H1 (cell line): Measurements from ENCODE around the gene MT1H. TPM values are rescaled to one million over a fixed set of nuclear protein-coding genes. Genes with fewer than 3 reads are reported as not detected.

Source experiments
- CTCF ChIA-PET: fragments of 300-600 bp; sonication (Branson Sonifier 250); formaldehyde crosslinking; loops from one replicate; lab custom pipeline; 2021; ENCODE audit not compliant: partially characterized antibody; lab: Charles Lee
- POLR2A ChIA-PET: fragments of 300-600 bp; sonication (Branson Sonifier 250); formaldehyde crosslinking; loops from one replicate; lab custom pipeline; 2021; ENCODE audit warnings: inconsistent platforms; ENCODE audit not compliant: partially characterized antibody; lab: Charles Lee
- DNase-seq, 2 experiments: peaks; one replicate each; pipeline versions ENCODE4 v3.0.0 to v3.0.0-alpha.2; 2010 to 2022; ENCODE audit warnings: low spot score in 2 of 2, low read depth in 1 of 2, mixed read lengths in 1 of 2
- FAIRE-seq: peaks from 2 replicates; lab custom pipeline; 2011; peaks lifted over from hg19 to GRCh38; lab: Jason Lieb, UNC
- H2AFZ ChIP-seq: 2 replicates; pipeline ENCODE4 v1.8.1; 2012; ENCODE audit warnings: low read length, inconsistent platforms
- H2AK5ac ChIP-seq: 2 replicates; pipeline ENCODE4 v1.6.1; 2013; ENCODE audit warnings: low read depth, low read length
- H2BK120ac ChIP-seq: replicated peaks from 2 replicates; pipeline ENCODE3; 2013; ENCODE audit warnings: low read depth, low read length, inconsistent platforms
- H2BK12ac ChIP-seq: 2 replicates; pipeline ENCODE4 v1.6.1; 2013; ENCODE audit warnings: low read depth, low read length
- H2BK15ac ChIP-seq: 2 replicates; pipeline ENCODE4 v1.6.1; 2013; ENCODE audit warnings: low read length
- H2BK20ac ChIP-seq: 2 replicates; pipeline ENCODE4 v1.6.1; 2013; ENCODE audit warnings: low read length
- H2BK5ac ChIP-seq: 2 replicates; pipeline ENCODE4 v1.6.1; 2013; ENCODE audit warnings: low read depth, low read length
- H3K14ac ChIP-seq: 2 replicates; pipeline ENCODE4 v1.6.1; 2013; ENCODE audit warnings: inconsistent platforms; ENCODE audit not compliant: insufficient read length
- H3K18ac ChIP-seq: 2 replicates; pipeline ENCODE4 v1.6.1; 2013; ENCODE audit warnings: low read length; ENCODE audit errors: extremely low read depth
- H3K23ac ChIP-seq: 2 replicates; pipeline ENCODE4 v1.6.1; 2013; ENCODE audit warnings: inconsistent platforms; ENCODE audit not compliant: insufficient read length
- H3K23me2 ChIP-seq: 2 replicates; pipeline ENCODE4 v1.6.1; 2013; ENCODE audit warnings: low read depth, low read length
- H3K27ac ChIP-seq: 2 replicates; pipeline ENCODE4 v1.6.1; 2011; ENCODE audit warnings: low read depth, low read length, inconsistent platforms
- H3K27me3 ChIP-seq, 4 experiments: replicated peaks in 1 of 4; 1 replicate in 1 of 4; 2 replicates in 3 of 4; pipeline versions ENCODE4 v1.6.1 to v1.8.1; 2011 to 2013; ENCODE audit warnings: low read length in 3 of 4, mild to moderate bottlenecking in 3 of 4, inconsistent platforms in 2 of 4, mixed read lengths in 2 of 4, moderate library complexity in 1 of 4; ENCODE audit not compliant: control insufficient read depth in 3 of 4, insufficient read depth in 3 of 4; ENCODE audit errors: extremely low read depth in 1 of 4
- H3K36me3 ChIP-seq, 4 experiments: 2 replicates each; pipeline versions ENCODE4 v1.6.1 to v1.8.1; 2011 to 2013; ENCODE audit warnings: mild to moderate bottlenecking in 4 of 4, low read length in 3 of 4, moderate library complexity in 2 of 4, control low read depth in 1 of 4, inconsistent platforms in 1 of 4; ENCODE audit not compliant: insufficient read depth in 4 of 4, control insufficient read depth in 2 of 4
- H3K4ac ChIP-seq: replicated peaks from 2 replicates; pipeline ENCODE3; 2013; ENCODE audit warnings: low read length, low read depth, mixed read lengths, inconsistent platforms; ENCODE audit not compliant: insufficient read length
- H3K4me1 ChIP-seq, 4 experiments: replicated peaks in 1 of 4; 1 replicate in 1 of 4; 2 replicates in 3 of 4; pipeline versions ENCODE4 v1.6.1 to v1.8.1; 2011 to 2013; ENCODE audit warnings: low read length in 3 of 4, inconsistent platforms in 2 of 4, mixed read lengths in 1 of 4; ENCODE audit not compliant: insufficient read depth in 4 of 4, control insufficient read depth in 3 of 4
- H3K4me2 ChIP-seq, 2 experiments: 2 replicates each; pipeline versions ENCODE4 v1.6.1 to v1.8.1; 2011 to 2013; ENCODE audit warnings: low read depth in 2 of 2, low read length in 2 of 2, control low read depth in 1 of 2, inconsistent platforms in 1 of 2, mild to moderate bottlenecking in 1 of 2; ENCODE audit not compliant: insufficient read depth in 1 of 2
- H3K4me3 ChIP-seq, 4 experiments: fragments of 200-600, 300-600 bp in 1 of 4; sonication (generic), shearing (Covaris generic), sonication (Bioruptor Twin) in 1 of 4; 2 replicates each; pipeline versions ENCODE4 v1.5.1 to v1.8.1; 2011 to 2016; ENCODE audit warnings: low read length in 4 of 4, low read depth in 3 of 4, control low read depth in 2 of 4, inconsistent platforms in 2 of 4, mild to moderate bottlenecking in 2 of 4, mixed read lengths in 1 of 4, moderate library complexity in 1 of 4; ENCODE audit not compliant: insufficient read depth in 2 of 4; ENCODE audit errors: extremely low read depth in 1 of 4
- H3K56ac ChIP-seq: replicated peaks from 2 replicates; pipeline ENCODE3; 2013; ENCODE audit warnings: low read depth, mild to moderate bottlenecking, mixed read lengths, low read length, inconsistent platforms; ENCODE audit not compliant: insufficient read length
- H3K79me1 ChIP-seq: 2 replicates; pipeline ENCODE4 v1.6.1; 2013; ENCODE audit warnings: low read depth, low read length, control low read depth
- H3K79me2 ChIP-seq, 2 experiments: 2 replicates each; pipeline versions ENCODE4 v1.6.1 to v1.8.1; 2012 to 2013; ENCODE audit warnings: low read length in 2 of 2, mild to moderate bottlenecking in 2 of 2, inconsistent platforms in 1 of 2; ENCODE audit not compliant: insufficient read depth in 2 of 2, control insufficient read depth in 1 of 2
- H3K9ac ChIP-seq, 4 experiments: replicated peaks in 1 of 4; 1 replicate in 1 of 4; 2 replicates in 3 of 4; pipeline versions ENCODE4 v1.6.1 to v1.8.1; 2011 to 2013; ENCODE audit warnings: low read depth in 3 of 4, low read length in 3 of 4, control low read depth in 2 of 4, mild to moderate bottlenecking in 2 of 4, moderate library complexity in 2 of 4, inconsistent platforms in 1 of 4; ENCODE audit errors: extremely low read depth in 1 of 4
- H3K9me3 ChIP-seq, 2 experiments: 2 replicates each; pipeline versions ENCODE4 v1.6.1 to v1.8.1; 2012 to 2013; ENCODE audit warnings: mild to moderate bottlenecking in 2 of 2, moderate library complexity in 2 of 2, control low read depth in 1 of 2, inconsistent platforms in 1 of 2, low read depth in 1 of 2, low read length in 1 of 2, mixed read lengths in 1 of 2; ENCODE audit not compliant: insufficient read depth in 2 of 2
- H4K20me1 ChIP-seq, 2 experiments: replicated peaks in 1 of 2; 2 replicates each; pipeline versions ENCODE3 to v1.8.1; 2011 to 2013; ENCODE audit warnings: inconsistent platforms in 2 of 2, low read length in 2 of 2, mild to moderate bottlenecking in 1 of 2; ENCODE audit not compliant: insufficient read depth in 2 of 2, control insufficient read depth in 1 of 2
- H4K5ac ChIP-seq: 2 replicates; pipeline ENCODE4 v1.6.1; 2013; ENCODE audit warnings: low read length, low read depth, mixed read lengths, inconsistent platforms; ENCODE audit not compliant: insufficient read length
- H4K8ac ChIP-seq: 2 replicates; pipeline ENCODE4 v1.8.0; 2013; ENCODE audit warnings: mild to moderate bottlenecking, moderate library complexity, low read length, inconsistent platforms; ENCODE audit not compliant: insufficient read depth; ENCODE audit errors: extremely low read depth
- H4K91ac ChIP-seq: replicated peaks from 2 replicates; pipeline ENCODE3; 2013; ENCODE audit warnings: low read length, mixed read lengths, inconsistent platforms; ENCODE audit not compliant: insufficient read length
- GABPA ChIP-seq: IDR thresholded peaks from 2 replicates; pipeline ENCODE4 v1.6.1; 2011; ENCODE audit warnings: mild to moderate bottlenecking, low read length, moderate library complexity, borderline replicate concordance; ENCODE audit not compliant: insufficient read depth
- TEAD4 ChIP-seq: IDR thresholded peaks from 2 replicates; pipeline ENCODE4 v1.6.1; 2012; ENCODE audit warnings: low read depth, low read length, inconsistent platforms, mixed read lengths
- ZNF274 ChIP-seq: IDR thresholded peaks from 2 replicates; pipeline ENCODE4 v1.7.0; 2012; ENCODE audit warnings: low read length, borderline replicate concordance; ENCODE audit errors: extremely low read depth
- WGBS, 2 experiments: shearing (Covaris generic) in 1 of 2; methylation state at CpG; one replicate each; pipeline versions ENCODE4 v1.1.6 to v1.1.7; 2013 to 2015; ENCODE audit warnings: low lambda C conversion rate in 2 of 2, mixed read lengths in 2 of 2, inconsistent platforms in 1 of 2, low coverage in 1 of 2, missing lambda C conversion rate in 1 of 2; ENCODE audit not compliant: insufficient replicate concordance in 2 of 2, insufficient coverage in 1 of 2, insufficient read length in 1 of 2; ENCODE audit errors: extremely low coverage in 1 of 2, missing lambda C conversion rate in 1 of 2; 5-methylcytosine and 5-hydroxymethylcytosine counted together
- polyA plus RNA-seq, 7 experiments: library from polyadenylated mRNA; depleted of rRNA in 3 of 7; stranded (reverse) in 5 of 7; unstranded in 2 of 7; fragments of >200 nt in 5 of 7; fragments of 200-250 nt in 2 of 7; gene quantifications; 1 replicate in 5 of 7; 2 replicates in 1 of 7; 4 replicates in 1 of 7; pipeline versions ENCODE4 v1.2.1 to v1.2.3, GENCODE V29; 2011 to 2013; ENCODE audit warnings: missing spikeins in 2 of 7, mixed read lengths in 2 of 7
- total RNA-seq: library from RNA; stranded (reverse); fragmentation: NEBNext Ultra II Directional; extraction: Animal tissue kit (Norgen Biotek cat#: 25700); gene quantifications from 2 replicates; pipeline ENCODE4 v1.2.1, GENCODE V29; 2021

The MT1H gene
- total and polyA plus RNA-seq, 2 of the 8 experiments (the other 6 are each of a cell fraction or from before 2014, with no cell fraction given), result 11.9 to 95.7 TPM

DNA sequence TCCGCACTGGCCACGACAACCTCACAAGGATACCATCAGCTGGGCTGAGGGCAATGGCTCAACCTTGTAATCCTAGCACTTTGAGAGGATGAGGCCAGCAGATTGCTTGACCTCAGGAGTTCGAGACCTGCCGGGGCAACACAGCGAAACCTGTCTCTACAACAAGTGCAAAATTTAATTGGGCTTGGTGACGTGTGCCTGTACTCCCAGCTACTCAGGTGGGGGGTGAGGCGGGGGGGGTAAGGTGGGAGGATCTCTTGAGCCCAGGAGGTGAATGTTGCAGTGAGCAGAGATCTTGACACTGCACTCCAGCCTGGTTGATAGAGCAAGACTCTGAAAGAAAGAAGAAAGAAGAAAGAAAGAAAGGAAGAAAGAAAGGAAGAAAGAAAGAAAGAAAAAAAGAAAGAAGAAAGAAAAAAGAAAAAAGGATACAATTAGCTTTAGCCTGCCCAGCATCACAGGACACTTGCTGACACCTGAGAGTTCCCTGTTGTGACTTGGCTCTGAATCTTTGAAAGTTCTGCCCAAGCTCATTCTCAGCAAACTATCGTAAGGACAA, 49.2 kb upstream of the MT1H start:
- 68% methylated on average over 7 of the region's 8 CpGs; no CpG with 5 or more reads in 1 of the 2 experiments for WGBS, 2 experiments
- Histone ChIP-seq H3K23me2 (peaks cover 10% of the 10 kb centered on the region; the same call in 1 of the 2 replicates), H3K27ac (no peak overlapping the region), H3K14ac (no peak overlapping the region), H2AK5ac (no peak overlapping the region), H4K5ac (no peak overlapping the region), H3K79me2 (no peaks in the 10 kb centered on the region), H3K4me3 (no peak overlapping the region), H2BK15ac (no peak overlapping the region), H4K8ac (no peak overlapping the region), H3K18ac (no peak overlapping the region), H3K4me1 (peaks cover 0 to 23% (median 15%) of the 10 kb centered on the region in 4 experiments; a peak in 6 of 7 replicates), H3K56ac (no peak overlapping the region), H3K4me2 (no peak overlapping the region), H3K4ac (no peak overlapping the region), H3K23ac (no peak overlapping the region), H4K20me1 (peaks cover 0 to 10% of the 10 kb centered on the region in 2 experiments), H3K9me3 (no peaks in the 10 kb centered on the region), H2BK20ac (no peak overlapping the region), H2AFZ (no peak overlapping the region), H3K27me3 (peaks cover 49 to 88% (median 82%) of the 10 kb centered on the region in 4 experiments), H3K9ac (no peak overlapping the region), H3K79me1 (no peaks in the 10 kb centered on the region)
- POLR2A ChIA-PET, result interaction anchor here (1.4 to 1.6 kb wide), 2 partner anchors 9 to 10 kb away, joined by 4 to 6 read pairs; no protein-coding TSS in a partner anchor
- FAIRE-seq (no peak), DNase-seq (no peak)
- TF ChIP-seq GABPA (no peak), TEAD4 (no peak), ZNF274 (no peak)
- TF ChIP-seq, all 59 proteins: peak for 0
- Histone ChIP-seq H2BK5ac (no peak overlapping the region), H4K91ac (no peak overlapping the region), H3K36me3 (no peaks in the 10 kb centered on the region), H2BK12ac (peak overlapping the region; percentile 75; the same call in 1 of the 2 replicates), H2BK120ac (no peak overlapping the region)
- CTCF ChIA-PET, result interaction anchor here (0.6 to 1.8 kb wide), 5 partner anchors 15 to 711 kb away, joined by 3 to 9 read pairs (median 4); partner anchors contain the start of gene MT1H
